AG20443 (cell line): Measurements from ENCODE around the gene CEP250.
"Not testable (repeated sequence)": the region's sequence is repeated elsewhere in the genome, so short reads cannot be mapped to it uniquely, and the experiment has no call there.

Experiments used
- DNase-seq: peaks from one replicate; pipeline ENCODE4 v3.0.0; 2012; ENCODE audit warnings: low spot score, mixed read lengths

CEP250 gene

GRCh38 chr20:35454881-35455609 lies at the start of gene CEP250:
Gene CEP250, plus strand, starts transcription at chr20:35455598. Its CDS starts 6,770 bp downstream, at chr20:35462368.
- peak; percentile 97 for DNase-seq

- no peak for DNase-seq
These were observed 49.6 kb upstream of the CEP250 start for GRCh38 chr20:35405775-35406174.

- no peak for DNase-seq
These were observed 47.1 kb upstream of the CEP250 start for GRCh38 chr20:35408270-35408669.

GRCh38 chr20:35409542-35409941 lies 45.9 kb upstream of the CEP250 start:
- DNase-seq = no peak

- DNase-seq = no peak
These were observed 44.8 kb upstream of the CEP250 start for GRCh38 chr20:35410613-35411012.

- no peak for DNase-seq
These were observed 34.1 kb upstream of the CEP250 start for GRCh38 chr20:35421322-35421721.

GRCh38 chr20:35431621-35432429 lies 23.6 kb upstream of the CEP250 start:
- DNase-seq = no peak

GRCh38 chr20:35432430-35432735 lies 23.0 kb upstream of the CEP250 start:
- DNase-seq = no peak

- DNase-seq = no peak
These were observed 22.1 kb upstream of the CEP250 start for GRCh38 chr20:35433337-35433736.

GRCh38 chr20:35434085-35435005 lies 21.1 kb upstream of the CEP250 start:
- peak; percentile 61 for DNase-seq

- DNase-seq = no peak
These were observed 19.2 kb upstream of the CEP250 start for GRCh38 chr20:35436177-35436573.

GRCh38 chr20:35437599-35437998 lies 17.8 kb upstream of the CEP250 start:
- no peak for DNase-seq

GRCh38 chr20:35443003-35443402 lies 12.4 kb upstream of the CEP250 start:
- peak; percentile 87 for DNase-seq

- no peak for DNase-seq
These were observed 11.2 kb upstream of the CEP250 start for GRCh38 chr20:35444226-35444625.

GRCh38 chr20:35446356-35447078 lies 8.9 kb upstream of the CEP250 start:
- DNase-seq = no peak

- peak; percentile 81 for DNase-seq
These were observed 8.2 kb upstream of the CEP250 start for GRCh38 chr20:35447082-35447789.

GRCh38 chr20:35448788-35449373 lies 6.5 kb upstream of the CEP250 start:
- no peak for DNase-seq

- DNase-seq = not testable (repeated sequence)
These were observed 5.5 kb upstream of the CEP250 start for GRCh38 chr20:35449855-35450254.

GRCh38 chr20:35451295-35451694 lies 4.1 kb upstream of the CEP250 start:
- DNase-seq = no peak

GRCh38 chr20:35453647-35454046 lies 1.8 kb upstream of the CEP250 start:
- no peak for DNase-seq

GRCh38 chr20:35456700-35457099 lies 1.3 kb downstream of the CEP250 start:
- DNase-seq = not testable (repeated sequence)
